PFSK-1 (cell line): ENCODE data around the gene TTYH1.

Experiments
- FOXP2 ChIP-seq: optimal IDR thresholded peaks from 2 replicates; pipeline ENCODE3; 2011; ENCODE audit warnings: borderline replicate concordance, control low read depth, inconsistent platforms; ENCODE audit not compliant: insufficient read depth; ENCODE audit errors: extremely low read length, extremely low read depth
- POLR2AphosphoS5 ChIP-seq: IDR thresholded peaks from 2 replicates; pipeline ENCODE4 v1.6.1; 2012; ENCODE audit warnings: low read depth, mild to moderate bottlenecking, control low read depth, low read length, moderate library complexity
- REST ChIP-seq, 2 experiments: IDR thresholded peaks; 2 replicates each; pipeline versions ENCODE4 v1.6.1 to v1.8.0; 2011 to 2012; ENCODE audit warnings: low read depth in 2 of 2, low read length in 2 of 2, control low read depth in 1 of 2, inconsistent platforms in 1 of 2, mild to moderate bottlenecking in 1 of 2, moderate library complexity in 1 of 2; ENCODE audit not compliant: insufficient read depth in 1 of 2
- SIN3A ChIP-seq: IDR thresholded peaks from 2 replicates; pipeline ENCODE4 v1.6.1; 2012; ENCODE audit warnings: mild to moderate bottlenecking, low read length, moderate library complexity, borderline replicate concordance; ENCODE audit not compliant: insufficient read depth
- TAF1 ChIP-seq: IDR thresholded peaks from 2 replicates; pipeline ENCODE4 v1.6.1; 2012; ENCODE audit warnings: low read length, control low read depth, borderline replicate concordance; ENCODE audit not compliant: insufficient read depth

Gene TTYH1

GRCh38 chr19:54462047-54462654 lies 46.9 kb downstream of the TTYH1 start:
- TF ChIP-seq POLR2AphosphoS5, result peak; percentile 69
- no peak for TF ChIP-seq REST (IDR thresholded peaks at IDR 0.05; ENCODE audit: insufficient read depth in 1 of 2, low read depth in 2 of 2, low read length in 2 of 2)

GRCh38 chr19:54462655-54463530 lies 47.6 kb downstream of the TTYH1 start:
- TF ChIP-seq SIN3A (no peak), POLR2AphosphoS5 (peak; percentile 45)

- no peak for TF ChIP-seq SIN3A
- peak; percentile 14 for TF ChIP-seq FOXP2
- no peak for TF ChIP-seq REST (IDR thresholded peaks at IDR 0.05; ENCODE audit: insufficient read depth in 1 of 2, low read depth in 2 of 2, low read length in 2 of 2)
Measured at GRCh38 chr19:54463531-54464043, 48.3 kb downstream of the TTYH1 start, which contains the start of gene LENG9. TSS of gene LENG9 (minus strand) at chr19:54463778. CDS start at chr19:54463526, 252 bp downstream.

DNA sequence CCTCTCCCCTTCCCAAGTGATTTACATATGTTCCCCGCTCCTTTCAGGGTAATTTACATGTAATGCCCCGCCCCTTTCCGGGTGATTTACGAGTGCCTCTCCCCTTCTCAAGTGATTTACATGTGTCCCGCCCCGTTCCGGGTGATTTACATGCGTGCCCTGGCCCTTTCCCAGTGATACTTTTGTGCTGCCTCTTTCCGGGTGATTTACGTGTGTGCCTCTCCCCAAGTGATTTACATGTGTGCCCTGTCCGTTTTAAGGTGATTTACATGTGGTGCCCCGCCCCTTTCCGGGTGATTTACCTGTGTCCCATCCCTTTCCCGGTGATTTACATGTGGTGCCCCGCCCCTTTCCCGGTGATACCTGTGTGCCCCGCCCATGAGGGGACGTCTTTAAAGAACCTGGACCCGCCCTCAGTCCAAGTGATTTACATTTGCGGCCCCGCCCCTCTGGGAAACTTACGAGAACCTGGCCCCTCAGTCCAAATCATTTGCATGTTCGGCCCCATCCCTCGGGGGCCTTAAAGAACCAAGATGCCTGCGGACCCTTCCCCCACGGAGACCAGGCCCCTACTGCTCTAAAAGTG lies 48.9 kb downstream of the TTYH1 start:
- TF ChIP-seq TAF1, result no peak
- TF ChIP-seq SIN3A, result no peak
- TF ChIP-seq POLR2AphosphoS5, result no peak
- TF ChIP-seq FOXP2, result no peak
- TF ChIP-seq REST (IDR thresholded peaks at IDR 0.05; ENCODE audit: insufficient read depth in 1 of 2, low read depth in 2 of 2, low read length in 2 of 2), result no peak

DNA sequence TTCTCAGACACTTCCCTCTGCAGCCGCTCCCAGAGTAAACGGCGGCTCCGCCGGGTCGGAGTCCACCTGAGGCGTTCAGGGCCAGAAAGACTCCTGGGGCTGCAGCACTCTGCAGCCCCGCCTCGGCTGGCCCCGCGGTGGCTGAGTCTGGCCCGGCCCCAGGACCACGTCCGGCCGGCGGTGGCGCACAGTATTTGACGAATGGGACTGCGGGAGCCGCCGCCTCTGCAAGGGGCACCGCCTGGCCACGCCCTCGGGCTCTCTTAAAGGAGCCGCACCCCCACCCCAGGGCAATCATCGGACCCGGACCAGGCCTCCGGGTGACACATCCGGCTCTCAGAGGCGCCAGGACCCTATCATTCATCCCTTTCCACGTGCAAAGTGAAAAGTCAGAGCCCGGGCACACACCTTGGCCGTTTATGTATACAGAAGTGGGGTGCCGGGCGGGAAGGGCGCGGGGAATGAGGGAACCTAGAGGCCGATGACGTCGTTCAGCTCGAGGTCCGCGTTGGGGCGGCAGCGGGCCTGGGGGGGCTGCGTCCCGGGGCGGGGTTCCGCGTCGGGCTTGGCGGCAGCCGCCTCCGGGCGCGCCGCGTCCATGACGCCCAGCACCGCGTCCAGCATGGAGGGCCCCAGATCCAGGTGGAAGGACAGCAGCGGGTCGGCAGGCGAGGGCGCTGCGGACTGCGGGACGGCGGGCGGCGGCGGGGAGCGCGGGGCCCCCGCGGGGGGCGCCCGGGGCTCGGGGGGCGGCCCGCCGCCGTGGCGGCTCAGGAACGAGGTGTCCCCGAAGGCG lies 49.6 kb downstream of the TTYH1 start:
- TF ChIP-seq SIN3A, result no peak
- TF ChIP-seq POLR2AphosphoS5, result peak; percentile 53
- no peak for TF ChIP-seq REST (IDR thresholded peaks at IDR 0.05; ENCODE audit: insufficient read depth in 1 of 2, low read depth in 2 of 2, low read length in 2 of 2)
- peak; percentile 78 for TF ChIP-seq FOXP2
